Mucosa of rectum (tissue), 2 donors: ENCODE results near the gene EGR2.
A peak's percentile ranks its signal among the peaks of the same experiment; 100 is the strongest.

ENCODE experiments used
- H3K27ac ChIP-seq, 2 donors: one replicate each; pipeline ENCODE4 v1.7.0; 2013; ENCODE audit warnings: inconsistent platforms in 2 of 2, low read depth in 2 of 2, low read length in 2 of 2
- H3K27me3 ChIP-seq, 2 donors: one replicate each; pipeline ENCODE4 v1.7.0; 2013; ENCODE audit warnings: low read length in 2 of 2; ENCODE audit not compliant: control insufficient read depth in 2 of 2, insufficient read depth in 2 of 2
- H3K36me3 ChIP-seq, 2 donors: one replicate each; pipeline ENCODE4 v1.7.0; 2013; ENCODE audit warnings: low read length in 2 of 2; ENCODE audit not compliant: control insufficient read depth in 2 of 2, insufficient read depth in 2 of 2
- H3K4me1 ChIP-seq, 2 donors: one replicate each; pipeline ENCODE4 v1.7.0; 2013; ENCODE audit warnings: low read length in 2 of 2, mild to moderate bottlenecking in 1 of 2; ENCODE audit not compliant: control insufficient read depth in 2 of 2, insufficient read depth in 2 of 2
- H3K4me3 ChIP-seq, 2 donors: one replicate each; pipeline ENCODE4 v1.7.0; 2013; ENCODE audit warnings: low read length in 2 of 2
- H3K9ac ChIP-seq, 2 donors: one replicate each; pipeline ENCODE4 v1.7.0; 2013; ENCODE audit warnings: low read length in 2 of 2, low read depth in 1 of 2, mild to moderate bottlenecking in 1 of 2
- H3K9me3 ChIP-seq, 2 donors: one replicate each; pipeline ENCODE4 v1.7.0; 2013; ENCODE audit warnings: low read length in 2 of 2; ENCODE audit not compliant: control insufficient read depth in 2 of 2
- donor health status: healthy.
- donor health status: Normal muscosa, but diverticular disease.

The EGR2 gene

DNA sequence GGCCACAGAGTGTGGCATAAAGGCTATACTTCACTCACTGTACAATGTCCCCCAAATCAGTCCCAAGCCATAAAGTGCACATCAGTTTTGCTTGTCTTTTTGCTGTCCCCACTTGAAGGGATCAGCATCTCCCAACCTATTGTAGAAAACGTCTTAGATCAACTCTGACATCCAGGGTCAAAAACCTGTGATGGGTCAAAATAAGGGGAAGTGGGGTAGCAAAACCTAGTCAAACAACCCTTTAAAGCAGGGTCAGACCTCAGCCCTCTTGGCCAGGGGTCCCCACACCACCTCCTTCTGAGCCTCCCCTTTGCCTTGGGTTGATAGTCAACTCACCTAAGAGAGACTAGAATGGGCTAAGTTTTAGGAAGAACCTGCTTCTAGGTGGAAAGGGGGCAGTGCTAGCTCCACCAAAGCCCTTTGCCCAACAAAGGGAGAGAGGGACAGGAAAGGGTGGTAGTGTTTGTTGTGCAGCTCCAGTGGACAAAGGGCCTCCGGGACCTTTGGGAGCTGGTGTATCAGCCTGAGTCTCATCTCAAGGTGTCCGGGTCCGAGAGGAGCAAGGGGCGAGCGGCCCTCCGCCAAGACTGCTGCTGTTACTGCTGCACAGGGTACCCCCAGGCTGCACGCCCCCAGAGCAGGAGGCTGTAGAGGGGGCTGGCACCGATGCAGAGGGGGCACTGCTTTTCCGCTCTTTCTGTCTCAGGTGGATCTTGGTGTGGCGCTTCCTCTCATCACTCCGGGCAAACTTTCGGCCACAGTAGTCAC is 3.3 kb downstream of the EGR2 start:
- peaks cover 12 to 24% of the 10 kb centered on the region in 2 donors for H3K4me1 ChIP-seq
- H3K27ac ChIP-seq = no peak overlapping the region
- H3K4me3 ChIP-seq = no peak overlapping the region
- H3K27me3 ChIP-seq = peaks cover 12 to 23% of the 10 kb centered on the region in 2 donors
- no peaks in the 10 kb centered on the region for H3K36me3 ChIP-seq
- no peak overlapping the region for H3K9ac ChIP-seq
- no peaks in the 10 kb centered on the region for H3K9me3 ChIP-seq

DNA sequence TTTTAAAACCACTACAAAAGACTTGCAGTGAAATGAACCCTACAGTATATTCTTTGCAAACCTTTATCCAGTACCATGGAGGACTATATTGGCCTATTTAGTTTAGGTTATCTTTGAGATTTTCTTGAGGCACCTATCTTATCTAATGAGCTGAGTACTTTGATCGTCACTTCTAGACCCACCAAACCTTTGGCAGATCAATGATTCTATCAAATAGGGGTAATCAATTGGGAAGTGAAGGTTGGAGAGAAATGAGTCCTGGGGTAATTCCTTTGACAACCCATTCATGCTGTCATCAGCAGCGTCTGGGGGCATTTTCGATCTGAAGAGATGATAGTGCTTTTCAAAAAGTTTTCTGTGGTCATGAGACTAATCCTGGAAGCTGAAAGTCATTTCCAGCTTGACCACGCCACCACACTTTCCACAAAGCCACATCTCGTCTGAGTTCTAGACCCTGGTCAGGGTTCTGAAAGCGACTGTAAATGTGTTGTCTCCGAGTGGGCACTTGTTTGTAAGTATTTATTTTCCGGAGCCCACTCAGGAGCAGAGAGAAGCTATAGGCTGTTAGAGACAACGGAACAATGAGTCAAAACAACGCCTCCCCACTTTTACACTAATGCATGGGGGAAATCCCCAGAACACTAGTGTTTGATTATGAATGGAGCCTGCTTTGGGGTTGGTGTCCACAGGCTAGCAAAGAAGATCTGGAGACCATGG is 4.8 kb downstream of the EGR2 start:
- H3K9ac ChIP-seq = no peak overlapping the region
- no peak overlapping the region for H3K4me3 ChIP-seq
- peaks cover 12 to 23% of the 10 kb centered on the region in 2 donors for H3K27me3 ChIP-seq
- peaks cover 12 to 25% of the 10 kb centered on the region in 2 donors for H3K4me1 ChIP-seq
- no peak overlapping the region for H3K27ac ChIP-seq
- H3K9me3 ChIP-seq = no peaks in the 10 kb centered on the region
- H3K36me3 ChIP-seq = no peaks in the 10 kb centered on the region

DNA sequence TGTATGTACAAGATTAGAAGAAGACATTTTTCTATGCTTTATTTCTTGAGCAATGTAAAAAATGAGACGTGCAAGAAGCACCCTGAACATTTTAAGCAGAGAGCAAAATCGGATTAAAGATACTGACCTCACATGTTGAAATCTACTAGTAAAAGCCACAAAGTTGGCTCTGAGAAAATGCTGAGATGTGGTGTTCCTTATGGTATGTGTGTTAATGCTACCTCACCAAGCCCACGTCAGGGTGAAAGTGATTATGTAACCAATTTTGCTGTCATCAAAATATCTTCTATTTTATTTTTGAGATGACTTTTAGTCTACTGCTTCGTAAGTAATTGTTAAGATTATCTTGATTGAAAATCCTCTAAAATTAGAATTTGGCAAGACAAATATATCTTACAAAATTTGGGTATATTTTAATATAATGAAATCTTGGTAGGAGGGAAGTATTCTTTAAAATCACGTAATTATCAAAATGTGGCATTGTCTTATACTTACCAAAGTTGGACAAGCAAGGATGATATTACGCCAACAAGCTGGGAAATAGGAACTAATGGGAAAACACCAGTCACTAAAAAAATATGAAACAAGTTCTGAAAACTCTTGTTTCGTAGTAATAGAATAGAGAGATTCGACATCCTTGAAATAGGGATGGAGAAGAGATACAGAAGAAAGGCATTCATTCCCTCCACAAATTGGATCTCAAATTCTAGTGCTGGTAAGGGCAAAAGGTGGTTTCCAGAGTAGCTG is 5.8 kb downstream of the EGR2 start:
- no peak overlapping the region for H3K4me3 ChIP-seq
- no peaks in the 10 kb centered on the region for H3K9me3 ChIP-seq
- peaks cover 12 to 15% of the 10 kb centered on the region in 2 donors for H3K27me3 ChIP-seq
- no peak overlapping the region for H3K9ac ChIP-seq
- H3K36me3 ChIP-seq = no peaks in the 10 kb centered on the region
- H3K4me1 ChIP-seq = peaks cover 4 to 25% of the 10 kb centered on the region in 2 donors
- H3K27ac ChIP-seq = no peak overlapping the region

DNA sequence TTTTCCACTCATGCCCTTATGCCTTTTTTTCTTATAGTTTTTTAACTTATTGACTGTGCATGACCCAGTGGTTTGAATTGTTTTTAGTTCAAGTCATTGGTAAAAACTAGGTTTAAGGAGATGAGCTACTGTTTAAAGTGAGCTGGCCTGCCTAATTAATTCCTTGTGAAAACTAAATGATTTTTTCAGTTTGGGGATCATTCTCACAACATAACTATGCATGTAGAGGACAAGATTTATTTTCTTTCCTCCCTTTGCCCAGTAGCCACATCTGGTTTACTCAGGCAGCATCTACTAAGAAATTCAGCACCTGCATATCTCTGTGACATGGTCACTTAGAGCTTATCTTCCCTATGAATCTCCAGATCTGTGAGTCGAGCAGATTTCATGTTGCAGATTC is 9.9 kb downstream of the EGR2 start:
- H3K36me3 ChIP-seq = no peaks in the 10 kb centered on the region
- H3K4me3 ChIP-seq = peak overlapping the region; percentile 87 to 93
- H3K27me3 ChIP-seq = no peaks in the 10 kb centered on the region
- H3K9me3 ChIP-seq = no peaks in the 10 kb centered on the region
- H3K27ac ChIP-seq = no peak overlapping the region
- peaks cover 6 to 19% of the 10 kb centered on the region in 2 donors for H3K4me1 ChIP-seq
- no peak overlapping the region for H3K9ac ChIP-seq

DNA sequence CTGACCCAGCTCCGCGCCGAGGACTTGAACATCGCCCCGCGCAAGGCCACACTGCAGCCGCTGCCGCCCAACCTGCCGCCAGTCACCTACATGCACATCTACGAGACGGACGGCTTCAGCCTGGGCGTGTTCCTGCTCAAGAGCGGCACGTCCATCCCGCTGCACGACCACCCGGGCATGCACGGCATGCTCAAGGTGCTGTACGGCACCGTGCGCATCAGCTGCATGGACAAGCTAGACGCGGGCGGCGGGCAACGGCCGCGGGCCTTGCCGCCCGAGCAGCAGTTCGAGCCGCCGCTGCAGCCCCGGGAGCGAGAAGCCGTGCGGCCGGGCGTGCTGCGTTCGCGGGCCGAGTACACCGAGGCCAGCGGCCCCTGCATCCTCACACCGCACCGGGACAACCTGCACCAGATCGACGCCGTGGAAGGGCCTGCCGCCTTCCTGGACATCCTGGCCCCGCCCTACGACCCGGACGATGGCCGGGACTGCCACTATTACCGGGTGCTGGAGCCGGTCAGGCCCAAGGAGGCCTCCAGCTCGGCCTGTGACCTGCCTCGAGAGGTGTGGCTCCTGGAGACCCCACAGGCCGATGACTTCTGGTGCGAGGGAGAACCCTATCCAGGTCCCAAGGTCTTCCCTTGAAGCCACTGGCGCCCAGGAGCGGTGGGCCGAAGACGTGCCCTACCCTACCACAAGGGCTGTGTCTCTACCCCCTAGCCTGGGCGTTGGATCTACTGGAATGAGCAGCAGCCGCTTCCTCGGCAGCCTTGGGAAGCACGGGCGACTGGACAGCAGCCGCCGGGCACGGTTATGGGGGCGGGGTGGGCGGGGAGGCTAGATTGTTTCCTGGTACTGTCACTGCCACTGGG is 10.7 kb downstream of the EGR2 start:
- Histone ChIP-seq H3K4me3 (peak overlapping the region; percentile 87 to 93), H3K36me3 (no peaks in the 10 kb centered on the region), H3K27me3 (no peaks in the 10 kb centered on the region), H3K4me1 (peaks cover 6 to 19% of the 10 kb centered on the region in 2 donors), H3K27ac (peak overlapping the region; percentile 92 to 94), H3K9ac (peak overlapping the region; percentile 79 to 89), H3K9me3 (no peaks in the 10 kb centered on the region)

DNA sequence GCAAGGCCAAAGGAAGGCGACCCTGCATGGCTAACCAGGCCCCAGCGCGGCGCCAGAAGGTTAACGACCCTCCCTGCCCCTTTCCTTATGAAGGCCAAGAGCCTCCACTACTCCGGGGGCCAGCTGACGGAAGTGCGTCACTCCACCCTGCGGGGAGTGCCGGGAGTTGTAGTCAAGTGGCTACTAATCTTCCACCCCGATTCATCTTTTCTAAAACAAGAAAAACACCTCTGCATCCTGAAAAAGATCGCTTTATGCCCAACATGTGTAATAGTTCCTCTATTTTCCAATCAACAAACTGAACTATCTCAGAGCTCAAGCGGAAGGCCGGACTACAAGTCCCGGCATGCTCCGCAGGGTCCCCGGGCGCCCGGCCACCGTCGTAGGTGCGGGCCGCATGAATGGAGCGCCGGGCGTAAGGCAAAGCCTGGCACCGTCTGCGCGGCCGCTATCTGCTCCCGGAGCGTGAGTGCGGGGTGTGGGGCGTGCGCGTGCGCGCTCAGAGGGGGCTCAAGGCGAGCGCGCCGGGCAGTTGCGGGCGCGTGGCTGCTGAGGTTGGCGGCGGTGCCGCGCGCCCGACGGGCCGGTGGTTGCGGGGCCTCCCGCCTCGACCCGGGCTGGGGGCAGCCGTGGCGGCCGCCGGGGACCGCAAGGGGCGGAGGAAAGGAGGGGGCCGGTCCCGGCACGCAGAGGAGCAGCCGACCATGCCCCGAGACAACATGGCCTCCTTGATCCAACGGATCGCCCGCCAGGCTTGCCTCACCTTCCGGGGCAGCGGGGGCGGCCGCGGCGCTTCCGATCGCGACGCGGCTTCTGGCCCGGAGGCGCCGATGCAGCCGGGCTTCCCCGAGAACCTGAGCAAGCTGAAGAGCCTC is 11.6 kb downstream of the EGR2 start, which contains the start of gene ADO:
Gene ADO (plus strand): TSS at position 365 of the 875 bp plus-strand sequence. CDS start 340 bp downstream, at position 705.
- peak within 1 kb of the TSS; percentile 87 to 93 for H3K4me3 ChIP-seq
- H3K9ac ChIP-seq = peak within 1 kb of the TSS; percentile 79 to 89
- H3K9me3 ChIP-seq = no peaks in the 10 kb centered on the region
- H3K36me3 ChIP-seq = no peaks in the 10 kb centered on the region
- H3K27ac ChIP-seq = peak within 1 kb of the TSS; percentile 92 to 94
- H3K27me3 ChIP-seq = no peaks in the 10 kb centered on the region
- H3K4me1 ChIP-seq = peaks cover 6 to 19% of the 10 kb centered on the region in 2 donors

DNA sequence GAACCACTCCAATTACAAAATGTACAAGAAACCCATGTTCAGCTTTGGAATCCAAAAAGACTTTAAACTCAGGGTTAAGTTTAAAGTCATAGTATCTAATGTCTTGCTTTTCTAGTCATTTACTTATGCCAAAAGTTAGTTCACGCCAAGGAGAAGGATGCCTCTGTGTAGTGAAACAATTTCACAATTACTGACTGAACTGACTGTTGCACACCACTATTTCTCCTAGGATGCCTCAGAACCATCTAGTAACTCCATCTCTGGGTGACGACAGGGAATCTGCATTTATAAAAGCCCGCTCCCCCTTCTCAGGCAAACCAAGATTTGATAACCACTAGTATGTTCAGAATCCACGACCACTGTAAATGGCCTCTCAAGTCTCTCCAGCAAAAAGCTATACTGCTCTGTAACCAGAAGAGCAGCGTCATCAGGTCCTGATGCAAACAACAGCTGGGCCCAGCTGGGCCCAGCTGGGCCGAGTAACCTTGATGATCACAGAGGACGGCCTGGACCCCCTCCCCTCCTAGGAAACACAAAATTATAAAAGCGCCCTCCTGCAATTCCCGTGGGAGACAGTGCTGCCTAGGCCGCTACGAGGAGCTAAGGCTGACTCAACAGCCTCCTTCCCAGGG is 12.3 kb downstream of the EGR2 start:
- Histone ChIP-seq H3K9me3 (no peaks in the 10 kb centered on the region), H3K9ac (peak overlapping the region; percentile 79 to 89), H3K36me3 (no peaks in the 10 kb centered on the region), H3K27me3 (peaks cover 0 to 4% of the 10 kb centered on the region in 2 donors), H3K27ac (peak overlapping the region; percentile 92 to 94), H3K4me1 (peaks cover 6 to 19% of the 10 kb centered on the region in 2 donors), H3K4me3 (peak overlapping the region; percentile 87 to 93)

DNA sequence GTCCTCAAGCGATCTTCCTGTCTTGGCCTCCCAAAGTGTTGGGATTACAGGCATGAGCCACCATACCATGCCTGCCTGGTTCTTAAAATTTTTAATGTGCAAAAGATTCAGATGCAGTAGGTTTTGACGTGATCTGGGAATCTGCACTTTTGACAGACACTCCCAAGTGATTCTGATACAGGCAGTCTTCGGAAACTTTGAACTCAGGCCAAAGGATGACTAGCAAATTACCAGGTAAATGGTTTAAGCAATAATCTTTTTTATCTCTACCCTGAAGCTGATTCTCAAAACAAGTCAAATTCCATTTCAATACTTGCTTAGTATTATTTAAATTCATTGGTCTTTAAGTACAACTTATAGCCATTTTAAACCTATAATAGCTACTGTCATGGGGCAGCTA is 14.3 kb downstream of the EGR2 start:
- Histone ChIP-seq H3K9ac (no peak overlapping the region), H3K27me3 (peaks cover 2 to 4% of the 10 kb centered on the region in 2 donors), H3K4me1 (peaks cover 6 to 14% of the 10 kb centered on the region in 2 donors), H3K9me3 (no peaks in the 10 kb centered on the region), H3K36me3 (no peaks in the 10 kb centered on the region), H3K27ac (no peak overlapping the region), H3K4me3 (no peak overlapping the region)
